ENCODE data around the gene APOA5. TPM values are rescaled to one million over a fixed set of nuclear protein-coding genes. Genes with fewer than 3 reads are reported as not detected.
A peak's percentile ranks its signal among the peaks of the same experiment; 100 is the strongest.

The APOA5 gene
- total and polyA plus RNA-seq, 2 of the 13 experiments (the other 11 are each of a cell fraction or from before 2014, with no cell fraction given), result 44.0 to 49.1 TPM

- TF ChIP-seq POGK (CRISPR knock-in tag; conservative IDR thresholded peaks at IDR 0.05) (peak; percentile 39), SRSF1 (optimal IDR thresholded peaks at IDR 0.05; ENCODE audit: low read depth, low read length) (no peak), THAP9 (CRISPR knock-in tag; IDR thresholded peaks at IDR 0.05; ENCODE audit: borderline replicate concordance) (no peak), ZNF784 (CRISPR knock-in tag; IDR thresholded peaks at IDR 0.05; ENCODE audit: borderline replicate concordance) (no peak; the same call in 1 of the 2 replicates), ATF4 (CRISPR knock-in tag; IDR thresholded peaks at IDR 0.05) (no peak), NCOR1 (IDR thresholded peaks at IDR 0.05; ENCODE audit: borderline replicate concordance, low read length) (no peak; the same call in 1 of the 2 replicates), AGO1 (IDR thresholded peaks at IDR 0.05; ENCODE audit: low read depth, low read length, poor library complexity, severe bottlenecking) (no peak), ZNF816 (CRISPR knock-in tag; IDR thresholded peaks at IDR 0.05; ENCODE audit: borderline replicate concordance) (no peak), U2AF1 (optimal IDR thresholded peaks at IDR 0.05; ENCODE audit: low read depth, low read length) (no peak), HIC2 (CRISPR knock-in tag; IDR thresholded peaks at IDR 0.05; ENCODE audit: low read depth) (no peak), ZBTB7A (CRISPR knock-in tag; IDR thresholded peaks at IDR 0.05) (no peak; the same call in 1 of the 2 replicates), HBP1 (CRISPR knock-in tag; IDR thresholded peaks at IDR 0.05; ENCODE audit: low read depth) (no peak), HMGA1 (CRISPR knock-in tag; conservative IDR thresholded peaks at IDR 0.05) (no peak), ZBTB8A (CRISPR knock-in tag; IDR thresholded peaks at IDR 0.05; ENCODE audit: borderline replicate concordance, low read depth) (no peak), ZKSCAN5 (CRISPR knock-in tag; IDR thresholded peaks at IDR 0.05) (no peak)
These were observed 34.4 kb upstream of the APOA5 start (continued) for GRCh38 chr11:116825854-116826750.

All from HepG2 (cell line).